ENCODE results near the gene ANKRD13D.

DNA sequence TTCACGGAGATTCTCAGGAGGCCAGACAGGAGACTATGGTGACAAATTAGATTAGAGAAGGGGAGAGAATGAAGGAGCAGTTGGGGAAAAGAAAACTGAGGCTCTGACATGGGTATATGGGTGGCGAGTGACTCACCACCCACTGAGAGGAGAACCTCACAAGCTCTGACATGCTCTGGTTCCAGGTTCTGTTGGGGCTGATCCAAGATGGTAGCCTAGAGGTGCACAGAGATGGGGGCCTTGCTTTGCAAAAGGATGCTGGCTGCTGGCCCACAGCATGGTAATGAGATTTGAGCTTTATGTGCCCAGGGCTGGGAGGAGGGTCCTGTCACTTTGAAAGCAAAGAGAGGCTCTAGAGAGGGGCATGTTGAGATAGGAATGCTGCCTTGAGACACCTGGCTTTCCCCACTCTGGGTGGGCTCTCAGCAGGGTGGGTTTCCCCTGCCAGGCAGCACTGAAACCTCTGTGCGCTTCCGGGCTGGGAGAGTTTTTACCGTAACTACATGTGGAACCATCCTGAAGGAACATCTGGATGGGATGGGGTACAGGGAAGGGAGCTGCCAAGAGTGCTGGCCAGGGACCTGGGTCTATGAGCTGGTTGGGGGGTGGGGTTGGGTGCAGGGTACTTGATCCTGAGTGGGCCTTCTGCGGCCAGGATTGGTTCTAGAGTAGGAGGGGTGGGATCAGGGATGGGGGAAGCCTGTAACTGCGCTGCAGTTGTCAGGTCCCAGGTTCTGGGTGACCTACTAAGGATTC lies 24.0 kb upstream of the ANKRD13D start:
- TF ChIP-seq, protein P1, sequence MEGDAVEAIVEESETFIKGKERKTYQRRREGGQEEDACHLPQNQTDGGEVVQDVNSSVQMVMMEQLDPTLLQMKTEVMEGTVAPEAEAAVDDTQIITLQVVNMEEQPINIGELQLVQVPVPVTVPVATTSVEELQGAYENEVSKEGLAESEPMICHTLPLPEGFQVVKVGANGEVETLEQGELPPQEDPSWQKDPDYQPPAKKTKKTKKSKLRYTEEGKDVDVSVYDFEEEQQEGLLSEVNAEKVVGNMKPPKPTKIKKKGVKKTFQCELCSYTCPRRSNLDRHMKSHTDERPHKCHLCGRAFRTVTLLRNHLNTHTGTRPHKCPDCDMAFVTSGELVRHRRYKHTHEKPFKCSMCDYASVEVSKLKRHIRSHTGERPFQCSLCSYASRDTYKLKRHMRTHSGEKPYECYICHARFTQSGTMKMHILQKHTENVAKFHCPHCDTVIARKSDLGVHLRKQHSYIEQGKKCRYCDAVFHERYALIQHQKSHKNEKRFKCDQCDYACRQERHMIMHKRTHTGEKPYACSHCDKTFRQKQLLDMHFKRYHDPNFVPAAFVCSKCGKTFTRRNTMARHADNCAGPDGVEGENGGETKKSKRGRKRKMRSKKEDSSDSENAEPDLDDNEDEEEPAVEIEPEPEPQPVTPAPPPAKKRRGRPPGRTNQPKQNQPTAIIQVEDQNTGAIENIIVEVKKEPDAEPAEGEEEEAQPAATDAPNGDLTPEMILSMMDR (conservative IDR thresholded peaks at IDR 0.05; ENCODE audit: low read depth, low read length), result no peak
- TF ChIP-seq EZH2 (IDR thresholded peaks at IDR 0.05; ENCODE audit: low read length, unreplicated experiment), result no peak
